Thyroid gland (tissue), 4 donors: ENCODE data around the gene MSH6. TPM values are rescaled to one million over a fixed set of nuclear protein-coding genes. Genes with fewer than 3 reads are reported as not detected.

Experiments used
- DNase-seq, 2 donors: peaks; one replicate each; pipeline ENCODE4 v3.0.0-alpha.2; 2019
- H3K27ac ChIP-seq, 3 donors: fragments of 200-600 bp; sonication (generic); 1 replicate in 2 of 3; 2 replicates in 1 of 3; pipeline ENCODE4 v1.5.1; 2016 to 2019; ENCODE audit warnings: mild to moderate bottlenecking in 1 of 3, moderate library complexity in 1 of 3
- H3K27me3 ChIP-seq: fragments of 200-600 bp; sonication (generic); one replicate; pipeline ENCODE4 v1.5.1; 2019
- H3K36me3 ChIP-seq, 2 donors: fragments of 200-600 bp; sonication (generic); one replicate each; pipeline ENCODE4 v1.5.1; 2016 to 2019
- H3K4me1 ChIP-seq, 2 donors: fragments of 200-600 bp; sonication (generic); one replicate each; pipeline ENCODE4 v1.5.1; 2017 to 2019
- H3K4me3 ChIP-seq, 3 donors: fragments of 200-600 bp; sonication (generic); replicated peaks in 1 of 3; 1 replicate in 2 of 3; 2 replicates in 1 of 3; pipeline ENCODE4 v1.5.1; 2016; ENCODE audit warnings: mild to moderate bottlenecking in 1 of 3
- H3K9me3 ChIP-seq: fragments of 200-600 bp; sonication (generic); one replicate; pipeline ENCODE4 v1.5.1; 2017
- CTCF ChIP-seq, 6 experiments: fragments of 200-600 bp in 3 of 6; fragments of 450-650 bp in 3 of 6; sonication (generic) in 3 of 6; IDR thresholded peaks; one replicate each; pipeline ENCODE4 v1.5.1; 2016 to 2019; ENCODE audit warnings: antibody characterized with exemption in 6 of 6, mild to moderate bottlenecking in 2 of 6, inconsistent platforms in 1 of 6, moderate library complexity in 1 of 6
- POLR2A ChIP-seq, 2 donors: fragments of 450-650 bp; IDR thresholded peaks; one replicate each; pipeline ENCODE4 v1.6.1; 2017; ENCODE audit warnings: antibody characterized with exemption in 2 of 2, mild to moderate bottlenecking in 2 of 2, moderate library complexity in 1 of 2
- WGBS, 2 donors: methylation state at CpG; one replicate each; pipeline ENCODE4 v1.1.5; 2017; 5-methylcytosine and 5-hydroxymethylcytosine counted together
- intact Hi-C: fragments of 100-400 bp; cut with DNase I; formaldehyde crosslinking; loops from one replicate; pipeline ENCODE4 v1.15.1; 2023
- total RNA-seq, 4 donors: library from RNA; depleted of rRNA; stranded (reverse); fragments of >200 nt; gene quantifications; one replicate each; pipeline ENCODE4 v1.2.3, GENCODE V29; 2016

The MSH6 gene
- total RNA-seq, 4 donors from 2014 or later, result 37.4 to 75.0 (median 52.0) TPM

DNA sequence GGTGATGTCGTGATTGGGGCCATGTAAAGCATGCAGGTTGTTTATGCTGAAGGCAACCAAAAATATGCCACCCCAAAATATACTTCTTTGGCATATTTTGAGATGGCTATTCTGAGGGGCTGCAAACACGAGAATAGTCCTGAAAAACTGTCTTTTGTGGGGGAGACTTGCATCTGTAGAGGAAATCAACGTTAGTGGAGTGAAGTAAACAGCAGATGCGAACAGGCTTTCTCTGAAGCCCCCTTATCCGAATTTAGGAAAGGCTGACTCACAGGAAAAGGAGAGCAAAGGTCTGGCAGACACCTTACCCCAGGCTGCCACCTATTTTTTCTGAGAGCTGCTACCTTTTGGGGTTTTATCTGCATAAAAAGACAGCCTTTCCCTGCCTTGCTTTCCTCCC, 44.6 kb upstream of the MSH6 start:
- Histone ChIP-seq H3K27ac (no peak overlapping the region), H3K4me1 (no peaks in the 10 kb centered on the region), H3K9me3 (no peaks in the 10 kb centered on the region), H3K27me3 (no peaks in the 10 kb centered on the region), H3K36me3 (no peaks in the 10 kb centered on the region), H3K4me3 (no peak overlapping the region)
- no peak for DNase-seq
- TF ChIP-seq POLR2A (IDR thresholded peaks at IDR 0.05), result no peak
- TF ChIP-seq CTCF (IDR thresholded peaks at IDR 0.05), result no peak
- 80% methylated on average over 5 of the region's 5 CpGs for WGBS, 2 donors
- intact Hi-C loops, result no loop called here

DNA sequence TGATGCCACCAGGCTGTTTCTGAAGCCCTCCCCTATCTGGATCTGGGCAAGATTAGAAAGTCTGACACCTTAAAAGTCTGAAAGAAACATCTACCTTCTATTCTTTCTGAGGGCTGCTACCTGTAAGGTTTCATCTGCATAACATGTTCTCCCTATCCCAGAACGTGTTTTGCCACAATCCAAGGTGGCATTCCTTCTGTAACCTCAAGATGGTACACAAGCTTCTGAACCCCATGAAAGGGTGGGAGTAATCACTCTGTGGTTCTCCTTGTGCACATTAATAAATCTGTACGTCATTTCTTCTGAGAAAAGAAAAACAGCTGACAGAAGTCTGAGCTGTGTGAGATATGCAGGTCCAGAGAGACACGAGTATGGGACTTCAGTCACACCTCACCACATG, 41.8 kb upstream of the MSH6 start:
- Histone ChIP-seq H3K4me3 (no peak overlapping the region), H3K36me3 (no peaks in the 10 kb centered on the region), H3K9me3 (no peaks in the 10 kb centered on the region), H3K27me3 (no peaks in the 10 kb centered on the region), H3K27ac (no peak overlapping the region), H3K4me1 (no peaks in the 10 kb centered on the region)
- no peak for DNase-seq
- WGBS, 2 donors, result 75 to 79% methylated on average over 3 of the region's 3 CpGs
- intact Hi-C loops, result no loop called here
- TF ChIP-seq CTCF (IDR thresholded peaks at IDR 0.05) (no peak), POLR2A (IDR thresholded peaks at IDR 0.05) (no peak)

DNA sequence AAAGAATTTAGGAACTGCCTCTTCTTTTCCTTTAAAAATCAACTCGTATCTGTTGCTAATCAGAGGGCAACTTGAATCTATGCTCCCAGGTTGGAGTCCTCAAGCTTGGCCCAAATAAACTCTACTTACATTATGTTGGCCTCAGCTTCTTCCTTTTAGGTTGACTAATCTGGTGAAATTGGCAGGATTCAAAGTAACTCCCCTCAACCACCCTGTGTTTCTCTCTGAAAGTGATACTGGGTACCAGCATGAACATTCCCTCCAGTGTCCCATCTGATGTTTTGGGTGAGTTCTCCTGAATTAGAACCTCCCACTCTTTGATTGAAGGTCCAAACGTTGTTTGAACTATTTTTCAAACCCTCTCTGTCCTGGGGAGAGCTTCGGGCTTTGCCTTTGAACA, 41.3 kb upstream of the MSH6 start:
- no peak overlapping the region for H3K27ac ChIP-seq
- H3K4me1 ChIP-seq, result no peaks in the 10 kb centered on the region
- DNase-seq, result no peak
- intact Hi-C loops, result no loop called here
- no peaks in the 10 kb centered on the region for H3K36me3 ChIP-seq
- 58 to 64% methylated on average over 3 of the region's 3 CpGs for WGBS, 2 donors
- H3K27me3 ChIP-seq, result no peaks in the 10 kb centered on the region
- TF ChIP-seq CTCF (IDR thresholded peaks at IDR 0.05), result no peak
- no peak for TF ChIP-seq POLR2A (IDR thresholded peaks at IDR 0.05)
- no peak overlapping the region for H3K4me3 ChIP-seq
- no peaks in the 10 kb centered on the region for H3K9me3 ChIP-seq

DNA sequence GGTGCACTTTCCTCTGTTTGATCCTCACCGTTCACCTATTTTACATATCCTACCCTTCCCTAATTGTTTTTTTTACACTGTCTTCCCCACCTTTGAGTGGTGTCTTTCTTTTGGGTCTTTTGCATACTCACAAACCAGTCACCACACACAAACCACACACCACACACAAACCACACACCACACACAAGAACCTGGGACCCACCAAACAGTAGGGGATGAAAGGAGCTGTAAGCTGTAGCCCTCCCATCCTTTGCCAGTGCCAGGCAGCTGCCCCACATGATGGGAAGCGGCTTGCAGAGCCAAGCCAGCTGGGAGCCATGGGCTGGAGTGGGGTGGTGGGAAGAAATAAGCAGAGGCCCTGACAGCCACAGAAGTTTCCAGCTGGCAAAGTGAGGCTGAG, 38.9 kb upstream of the MSH6 start:
- TF ChIP-seq CTCF (IDR thresholded peaks at IDR 0.05) (no peak), POLR2A (IDR thresholded peaks at IDR 0.05) (no peak)
- WGBS, 2 donors, result 82 to 83% methylated on average over 2 of the region's 2 CpGs
- Histone ChIP-seq H3K9me3 (no peaks in the 10 kb centered on the region), H3K4me1 (no peaks in the 10 kb centered on the region), H3K27me3 (no peaks in the 10 kb centered on the region), H3K27ac (no peak overlapping the region), H3K4me3 (no peak overlapping the region), H3K36me3 (no peaks in the 10 kb centered on the region)
- intact Hi-C loops, result no loop called here
- DNase-seq, result no peak

DNA sequence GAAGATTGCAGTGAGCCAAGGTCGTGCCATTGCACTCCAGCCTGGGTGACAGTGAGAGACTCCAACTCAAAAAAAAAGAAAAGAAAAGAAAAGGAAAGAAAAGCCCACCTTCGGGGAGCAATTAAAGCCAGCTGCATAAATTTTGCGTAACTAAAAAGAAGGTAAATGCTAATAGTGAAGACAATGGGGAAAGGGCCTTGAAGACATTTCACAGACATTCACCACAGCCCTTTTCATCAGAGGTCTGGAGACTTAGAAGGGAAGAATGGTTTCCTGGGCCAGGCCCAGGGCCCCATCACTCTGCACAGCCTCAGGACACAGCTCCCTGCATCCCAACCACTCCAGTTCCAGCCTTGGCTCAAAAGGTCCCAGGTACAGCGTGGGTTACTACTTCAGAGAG, 35.1 kb upstream of the MSH6 start:
- TF ChIP-seq CTCF (IDR thresholded peaks at IDR 0.05) (no peak), POLR2A (IDR thresholded peaks at IDR 0.05) (no peak)
- intact Hi-C loops, result no loop called here
- no peak for DNase-seq
- Histone ChIP-seq H3K27me3 (no peaks in the 10 kb centered on the region), H3K27ac (no peak overlapping the region), H3K4me1 (no peaks in the 10 kb centered on the region), H3K4me3 (no peak overlapping the region), H3K9me3 (no peaks in the 10 kb centered on the region), H3K36me3 (no peaks in the 10 kb centered on the region)
- WGBS, 2 donors, result 82 to 89% methylated on average over 4 of the region's 4 CpGs
